Endodermal cell (in vitro differentiated cells): Measurements from ENCODE around the gene KCND3. TPM values are rescaled to one million over a fixed set of nuclear protein-coding genes. Genes with fewer than 3 reads are reported as not detected.
A peak's percentile ranks its signal among the peaks of the same experiment; 100 is the strongest.

Experiments used
- DNase-seq: peaks from one replicate; pipeline ENCODE4 v3.0.0-alpha.2; 2017
- H3K27ac ChIP-seq: 2 replicates; pipeline ENCODE4 v1.5.1; 2013; ENCODE audit warnings: mild to moderate bottlenecking, low read depth, low read length, moderate library complexity
- H3K27me3 ChIP-seq: 2 replicates; pipeline ENCODE4 v1.6.1; 2013; ENCODE audit warnings: mild to moderate bottlenecking, low read length, moderate library complexity; ENCODE audit not compliant: insufficient read depth, control insufficient read depth, poor library complexity, severe bottlenecking
- H3K36me3 ChIP-seq: 2 replicates; pipeline ENCODE4 v1.7.0; 2013; ENCODE audit warnings: mild to moderate bottlenecking, low read length, moderate library complexity; ENCODE audit not compliant: control insufficient read depth, insufficient read depth
- H3K4me1 ChIP-seq: one replicate; pipeline ENCODE4 v1.7.0; 2013; ENCODE audit warnings: low read length; ENCODE audit not compliant: control insufficient read depth, insufficient read depth
- H3K4me3 ChIP-seq: 2 replicates; pipeline ENCODE4 v1.5.1; 2013; ENCODE audit warnings: mild to moderate bottlenecking, low read length, moderate library complexity
- H3K9ac ChIP-seq: 2 replicates; pipeline ENCODE4 v1.6.1; 2013; ENCODE audit warnings: mild to moderate bottlenecking, low read length, moderate library complexity; ENCODE audit not compliant: poor library complexity, severe bottlenecking; ENCODE audit errors: extremely low read depth
- H3K9me3 ChIP-seq: 2 replicates; pipeline ENCODE4 v1.6.1; 2013; ENCODE audit warnings: mild to moderate bottlenecking, low read length, moderate library complexity; ENCODE audit not compliant: control insufficient read depth
- H3K27ac Mint-ChIP-seq: 2 replicates; pipeline ENCODE4 v1.8.0; 2020; ENCODE audit warnings: mixed read lengths
- H3K27me3 Mint-ChIP-seq: 2 replicates; pipeline ENCODE4 v1.8.0; 2021; ENCODE audit warnings: mild to moderate bottlenecking, mixed read lengths; ENCODE audit not compliant: insufficient read depth
- H3K36me3 Mint-ChIP-seq: 2 replicates; pipeline ENCODE4 v1.8.0; 2020; ENCODE audit warnings: low read depth, mixed read lengths
- H3K4me1 Mint-ChIP-seq: 2 replicates; pipeline ENCODE4 v1.8.0; 2020; ENCODE audit warnings: mixed read lengths
- H3K4me3 Mint-ChIP-seq: 2 replicates; pipeline ENCODE4 v1.8.0; 2020; ENCODE audit warnings: mild to moderate bottlenecking, moderate library complexity, mixed read lengths
- H3K9me3 Mint-ChIP-seq: 2 replicates; pipeline ENCODE4 v1.8.0; 2020; ENCODE audit warnings: mild to moderate bottlenecking, mixed read lengths
- WGBS, 2 experiments: methylation state at CpG; one replicate each; pipeline versions ENCODE4 v1.1.5 to v1.1.7; 2013; ENCODE audit warnings: missing lambda C conversion rate in 2 of 2, mixed read lengths in 1 of 2; ENCODE audit not compliant: insufficient coverage in 1 of 2, insufficient read length in 1 of 2; 5-methylcytosine and 5-hydroxymethylcytosine counted together
- total RNA-seq, 2 donors: library from RNA; stranded (reverse); fragmentation: NEBNext Ultra II Directional in 1 of 2; extraction: Animal tissue kit (Norgen Biotek cat#: 25700) in 1 of 2; gene quantifications; 2 replicates in 1 of 2; 3 replicates in 1 of 2; pipeline ENCODE4 v1.2.1, GENCODE V29; 2021
- TF ChIP-seq, protein P1 (sequence below): fragments of 200-600 bp; sonication (generic); conservative IDR thresholded peaks from 2 replicates; pipeline ENCODE4 v1.5.0; 2021; ENCODE audit warnings: antibody characterized with exemption, mild to moderate bottlenecking

Gene KCND3
- total RNA-seq, 2 donors from 2014 or later = 0.13 TPM; not detected in 1

DNA sequence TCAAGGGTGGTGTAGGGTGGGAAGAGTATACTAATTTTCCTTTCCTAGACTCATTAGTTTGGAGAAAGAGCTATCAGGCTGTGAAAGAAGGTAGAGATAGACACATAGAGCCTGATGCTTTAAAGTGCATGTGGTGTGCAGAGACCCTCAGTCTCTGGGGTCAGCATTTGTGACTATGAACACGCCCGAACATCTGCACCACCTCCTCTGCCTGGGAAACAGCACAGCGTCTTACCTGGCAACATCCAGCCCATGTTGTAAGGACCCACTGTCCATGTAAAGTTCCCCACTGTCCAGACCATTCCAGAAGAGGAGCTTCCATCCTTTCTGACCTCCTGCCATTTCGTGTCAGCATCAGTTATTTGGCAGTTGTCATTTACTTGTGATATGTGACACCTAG is 83.4 kb downstream of the KCND3 start:
- 92 to 95% methylated on average over 4 of the region's 4 CpGs for WGBS, 2 experiments
- no peaks in the 10 kb centered on the region for H3K36me3 Mint-ChIP-seq
- peaks cover 18% of the 10 kb centered on the region for H3K4me1 Mint-ChIP-seq
- H3K4me3 ChIP-seq = no peak overlapping the region
- DNase-seq = peak; percentile 10
- peaks cover 6% of the 10 kb centered on the region for H3K9me3 Mint-ChIP-seq
- peaks cover 26% of the 10 kb centered on the region for H3K27me3 Mint-ChIP-seq
- H3K4me1 ChIP-seq = peaks cover 10% of the 10 kb centered on the region
- no peaks in the 10 kb centered on the region for H3K36me3 ChIP-seq
- no peak overlapping the region for H3K9ac ChIP-seq
- H3K27ac Mint-ChIP-seq = no peak overlapping the region
- H3K27me3 ChIP-seq = peaks cover 36% of the 10 kb centered on the region
- TF ChIP-seq, protein P1, sequence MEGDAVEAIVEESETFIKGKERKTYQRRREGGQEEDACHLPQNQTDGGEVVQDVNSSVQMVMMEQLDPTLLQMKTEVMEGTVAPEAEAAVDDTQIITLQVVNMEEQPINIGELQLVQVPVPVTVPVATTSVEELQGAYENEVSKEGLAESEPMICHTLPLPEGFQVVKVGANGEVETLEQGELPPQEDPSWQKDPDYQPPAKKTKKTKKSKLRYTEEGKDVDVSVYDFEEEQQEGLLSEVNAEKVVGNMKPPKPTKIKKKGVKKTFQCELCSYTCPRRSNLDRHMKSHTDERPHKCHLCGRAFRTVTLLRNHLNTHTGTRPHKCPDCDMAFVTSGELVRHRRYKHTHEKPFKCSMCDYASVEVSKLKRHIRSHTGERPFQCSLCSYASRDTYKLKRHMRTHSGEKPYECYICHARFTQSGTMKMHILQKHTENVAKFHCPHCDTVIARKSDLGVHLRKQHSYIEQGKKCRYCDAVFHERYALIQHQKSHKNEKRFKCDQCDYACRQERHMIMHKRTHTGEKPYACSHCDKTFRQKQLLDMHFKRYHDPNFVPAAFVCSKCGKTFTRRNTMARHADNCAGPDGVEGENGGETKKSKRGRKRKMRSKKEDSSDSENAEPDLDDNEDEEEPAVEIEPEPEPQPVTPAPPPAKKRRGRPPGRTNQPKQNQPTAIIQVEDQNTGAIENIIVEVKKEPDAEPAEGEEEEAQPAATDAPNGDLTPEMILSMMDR = no peak
- H3K9me3 ChIP-seq = no peaks in the 10 kb centered on the region
- no peak overlapping the region for H3K4me3 Mint-ChIP-seq
- no peak overlapping the region for H3K27ac ChIP-seq

DNA sequence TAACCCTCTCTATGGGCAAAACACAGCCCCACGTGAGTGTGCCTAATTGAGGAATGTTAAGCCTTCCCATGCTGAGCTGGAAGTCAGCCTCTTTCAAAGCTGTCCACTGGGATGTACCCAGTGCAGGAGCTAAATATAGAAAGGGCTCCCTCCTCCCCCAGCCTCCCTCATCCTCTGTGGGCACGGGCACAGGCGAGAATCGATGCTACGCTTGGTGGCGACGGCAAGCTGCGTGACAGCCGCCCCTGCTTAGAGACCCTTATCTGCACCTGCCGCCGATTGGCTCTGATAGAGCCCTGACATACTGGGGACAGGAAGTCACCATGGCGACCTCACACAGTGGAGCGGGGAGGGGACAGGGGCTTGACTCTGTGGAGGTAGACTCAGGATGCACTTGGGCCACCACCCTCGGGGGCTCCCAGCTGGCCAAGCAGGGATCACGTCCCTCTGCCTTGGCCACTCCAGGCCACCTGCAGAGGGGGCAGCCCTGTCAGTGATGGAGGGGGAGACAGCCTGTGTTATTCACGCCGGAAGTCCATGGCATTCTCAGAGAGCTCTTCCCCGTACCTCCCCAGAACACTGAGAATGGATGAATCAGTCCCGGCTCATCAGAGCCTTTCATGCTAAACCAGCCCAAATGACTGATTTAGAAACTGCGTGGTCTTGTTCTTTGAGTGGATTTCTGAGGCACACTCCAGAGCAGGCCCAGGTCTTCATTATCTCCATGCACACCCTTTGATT is 84.8 kb downstream of the KCND3 start:
- no peak overlapping the region for H3K4me3 Mint-ChIP-seq
- peaks cover 25% of the 10 kb centered on the region for H3K4me1 Mint-ChIP-seq
- peak; percentile 70 for DNase-seq
- H3K27ac Mint-ChIP-seq = peak overlapping the region; percentile 3
- H3K9ac ChIP-seq = no peak overlapping the region
- H3K27me3 ChIP-seq = peaks cover 41% of the 10 kb centered on the region
- H3K27ac ChIP-seq = peak overlapping the region; percentile 42
- H3K36me3 Mint-ChIP-seq = no peaks in the 10 kb centered on the region
- peaks cover 28% of the 10 kb centered on the region for H3K27me3 Mint-ChIP-seq
- peaks cover 12% of the 10 kb centered on the region for H3K4me1 ChIP-seq
- no peaks in the 10 kb centered on the region for H3K9me3 ChIP-seq
- TF ChIP-seq, protein P1 = no peak
- H3K9me3 Mint-ChIP-seq = peaks cover 6% of the 10 kb centered on the region
- 26 to 70% methylated on average over 7 to 20 of the region's 20 CpGs for WGBS, 2 experiments
- H3K4me3 ChIP-seq = no peak overlapping the region
- H3K36me3 ChIP-seq = no peaks in the 10 kb centered on the region

- peaks cover 30% of the 10 kb centered on the region for H3K27me3 Mint-ChIP-seq
- 95% methylated on average over 3 of the region's 3 CpGs; no CpG with 5 or more reads in 1 of the 2 experiments for WGBS, 2 experiments
- no peak overlapping the region for H3K4me3 Mint-ChIP-seq
- peaks cover 32% of the 10 kb centered on the region for H3K4me1 Mint-ChIP-seq
- H3K27ac Mint-ChIP-seq = no peak overlapping the region
- no peak for DNase-seq
- Histone ChIP-seq H3K27ac (no peak overlapping the region), H3K9me3 (no peaks in the 10 kb centered on the region), H3K36me3 (no peaks in the 10 kb centered on the region), H3K9ac (no peak overlapping the region), H3K4me1 (peaks cover 17% of the 10 kb centered on the region), H3K4me3 (no peak overlapping the region), H3K27me3 (peaks cover 44% of the 10 kb centered on the region)
- peaks cover 5% of the 10 kb centered on the region for H3K9me3 Mint-ChIP-seq
- TF ChIP-seq, protein P1 = no peak
- H3K36me3 Mint-ChIP-seq = no peaks in the 10 kb centered on the region
These were observed 85.5 kb downstream of the KCND3 start for GRCh38 chr1:111903871-111904449.
